ENCODE measurements around the gene ZNF474.

GRCh38 chr5:122102825-122103224, 26.5 kb upstream of the ZNF474 start:
- TF ChIP-seq EZH2 (IDR thresholded peaks at IDR 0.05; ENCODE audit: borderline replicate concordance, low read depth, low read length, poor library complexity, severe bottlenecking) (no peak), CTCF (conservative IDR thresholded peaks at IDR 0.05; ENCODE audit: low read depth, low read length) (no peak)

Data from A673 (cell line).